ENCODE results near the gene CDC73.

Gene CDC73

GRCh38 chr1:193125369-193125768 lies 3.5 kb downstream of the CDC73 start:
- H3K4me3 ChIP-seq (ENCODE audit: low read depth, low read length), result no peak overlapping the region
- no peak for TF ChIP-seq CTCF (IDR thresholded peaks at IDR 0.05; ENCODE audit: low read depth, low read length)

- no peak overlapping the region for H3K4me3 ChIP-seq (ENCODE audit: low read depth, low read length)
Measured at GRCh38 chr1:193131266-193131860, 9.5 kb downstream of the CDC73 start.

GRCh38 chr1:193140254-193140653 lies 18.4 kb downstream of the CDC73 start:
- H3K4me3 ChIP-seq (ENCODE audit: low read depth, low read length), result no peak overlapping the region
- no peak for TF ChIP-seq CTCF (IDR thresholded peaks at IDR 0.05; ENCODE audit: low read depth, low read length)

More at GRCh38 chr1:193131266-193131860, 9.5 kb downstream of the CDC73 start:
- TF ChIP-seq CTCF (IDR thresholded peaks at IDR 0.05; ENCODE audit: low read depth, low read length), result no peak

- TF ChIP-seq CTCF (IDR thresholded peaks at IDR 0.05; ENCODE audit: low read depth, low read length), result no peak
- no peak overlapping the region for H3K4me3 ChIP-seq (ENCODE audit: low read depth, low read length)
Measured at GRCh38 chr1:193141804-193142203, 20.0 kb downstream of the CDC73 start.

GRCh38 chr1:193142409-193142808 lies 20.6 kb downstream of the CDC73 start:
- H3K4me3 ChIP-seq (ENCODE audit: low read depth, low read length), result no peak overlapping the region
- no peak for TF ChIP-seq CTCF (IDR thresholded peaks at IDR 0.05; ENCODE audit: low read depth, low read length)

- H3K4me3 ChIP-seq (ENCODE audit: low read depth, low read length), result no peak overlapping the region
- no peak for TF ChIP-seq CTCF (IDR thresholded peaks at IDR 0.05; ENCODE audit: low read depth, low read length)
Measured at GRCh38 chr1:193143285-193143684, 21.5 kb downstream of the CDC73 start.

- no peak overlapping the region for H3K4me3 ChIP-seq (ENCODE audit: low read depth, low read length)
- TF ChIP-seq CTCF (IDR thresholded peaks at IDR 0.05; ENCODE audit: low read depth, low read length), result no peak
Measured at GRCh38 chr1:193144361-193144938, 22.6 kb downstream of the CDC73 start.

All from WI38 (cell line).